SK-N-SH (cell line): Measurements from ENCODE around the gene IL22RA1. TPM values are rescaled to one million over a fixed set of nuclear protein-coding genes. Genes with fewer than 3 reads are reported as not detected.

Experiments
- CTCF ChIA-PET: fragments of 300-600, 350-600 bp; formaldehyde crosslinking; extraction: SDS; loops from one replicate; lab custom pipeline; 2021; lab: Yijun Ruan, JAX
- POLR2A ChIA-PET: fragments of 350-600 bp; sonication (Branson Sonifier 250); formaldehyde crosslinking; extraction: SDS; loops from one replicate; lab custom pipeline; 2020; ENCODE audit warnings: antibody characterized with exemption, inconsistent platforms; lab: Yijun Ruan, JAX
- DNase-seq: peaks from one replicate; pipeline ENCODE4 v3.0.0; 2012
- H2AFZ ChIP-seq: fragments of 200-600 bp; sonication (generic); 2 replicates; pipeline ENCODE4 v1.8.1; 2016; ENCODE audit warnings: antibody characterized with exemption, mild to moderate bottlenecking, low read depth
- H3F3A ChIP-seq: fragments of 200-600 bp; sonication (generic); replicated peaks from 2 replicates; pipeline ENCODE3; 2016; ENCODE audit warnings: antibody characterized with exemption, mild to moderate bottlenecking; ENCODE audit not compliant: insufficient read depth
- H3K27ac ChIP-seq, 2 experiments: fragments of 200-500 bp in 1 of 2; fragments of 200-600 bp in 1 of 2; sonication (Bioruptor generic) in 1 of 2; sonication (generic), shearing (Covaris generic) in 1 of 2; 2 replicates each; pipeline versions ENCODE4 v1.5.1 to v1.6.1; 2014 to 2016; ENCODE audit warnings: low read depth in 2 of 2, inconsistent platforms in 1 of 2, low read length in 1 of 2, mild to moderate bottlenecking in 1 of 2, mixed read lengths in 1 of 2
- H3K27me3 ChIP-seq: fragments of 200-600 bp; sonication (generic), shearing (Covaris generic); 2 replicates; pipeline ENCODE4 v1.6.1; 2016; ENCODE audit warnings: mixed run types; ENCODE audit not compliant: insufficient read depth
- H3K36me3 ChIP-seq, 2 experiments: fragments of 200-500 bp in 1 of 2; fragments of 200-600 bp in 1 of 2; sonication (Bioruptor generic) in 1 of 2; sonication (generic) in 1 of 2; replicated peaks in 1 of 2; 2 replicates each; pipeline versions ENCODE3 to v1.5.1; 2014 to 2016; ENCODE audit warnings: low read length in 1 of 2, mild to moderate bottlenecking in 1 of 2; ENCODE audit not compliant: insufficient read depth in 2 of 2, control insufficient read depth in 1 of 2
- H3K4me1 ChIP-seq, 2 experiments: fragments of 200-500 bp in 1 of 2; fragments of 200-600 bp in 1 of 2; sonication (Bioruptor generic) in 1 of 2; sonication (generic), shearing (Covaris generic) in 1 of 2; 2 replicates each; pipeline versions ENCODE4 v1.5.1 to v1.6.1; 2014 to 2016; ENCODE audit warnings: low read depth in 1 of 2, low read length in 1 of 2, mixed run types in 1 of 2; ENCODE audit not compliant: insufficient read depth in 2 of 2, control insufficient read depth in 1 of 2
- H3K4me2 ChIP-seq: fragments of 200-600 bp; sonication (generic), shearing (Covaris generic); 2 replicates; pipeline ENCODE4 v1.6.1; 2017; ENCODE audit warnings: mixed run types
- H3K4me3 ChIP-seq, 2 experiments: fragments of 200-500 bp in 1 of 2; fragments of 200-600 bp in 1 of 2; sonication (Bioruptor generic) in 1 of 2; sonication (generic), shearing (Covaris generic) in 1 of 2; 2 replicates each; pipeline versions ENCODE4 v1.5.1 to v1.8.1; 2014 to 2016; ENCODE audit warnings: low read depth in 2 of 2, inconsistent platforms in 1 of 2, low read length in 1 of 2, mild to moderate bottlenecking in 1 of 2, mixed read lengths in 1 of 2, moderate library complexity in 1 of 2
- H3K79me2 ChIP-seq: fragments of 200-600 bp; sonication (generic); 2 replicates; pipeline ENCODE4 v1.8.1; 2017; ENCODE audit warnings: mild to moderate bottlenecking; ENCODE audit not compliant: insufficient read depth
- H3K9ac ChIP-seq: fragments of 200-600 bp; sonication (generic); 2 replicates; pipeline ENCODE4 v1.6.1; 2017; ENCODE audit warnings: mixed run types
- H3K9me2 ChIP-seq: fragments of 200-600 bp; sonication (generic); 2 replicates; pipeline ENCODE4 v1.6.1; 2017; ENCODE audit warnings: mixed run types
- H3K9me3 ChIP-seq: fragments of 200-600 bp; sonication (generic); 2 replicates; pipeline ENCODE4 v1.6.1; 2017; ENCODE audit warnings: mixed run types, mild to moderate bottlenecking, moderate library complexity
- H4K20me1 ChIP-seq: fragments of 200-600 bp; sonication (generic); 2 replicates; pipeline ENCODE4 v1.6.1; 2017; ENCODE audit warnings: mild to moderate bottlenecking, mixed run types; ENCODE audit not compliant: insufficient read depth
- ELF1 ChIP-seq: IDR thresholded peaks from 2 replicates; pipeline ENCODE4 v1.4.0; 2012
- FOSL2 ChIP-seq: IDR thresholded peaks from 2 replicates; pipeline ENCODE4 v1.4.0; 2012; ENCODE audit warnings: low read depth, mild to moderate bottlenecking, moderate library complexity, borderline replicate concordance
- FOXM1 ChIP-seq: IDR thresholded peaks from 2 replicates; pipeline ENCODE4 v1.4.0; 2012; ENCODE audit warnings: low read depth, mild to moderate bottlenecking
- JUND ChIP-seq: IDR thresholded peaks from 2 replicates; pipeline ENCODE4 v1.4.0; 2012
- RCOR1 ChIP-seq: fragments of 150-350 bp; IDR thresholded peaks from 2 replicates; pipeline ENCODE4 v1.6.1; 2017; ENCODE audit warnings: antibody characterized with exemption, low read length
- RFX5 ChIP-seq: IDR thresholded peaks from 2 replicates; pipeline ENCODE4 v1.6.1; 2012; ENCODE audit warnings: mild to moderate bottlenecking, improper control_type of control experiment, low read length
- ZBTB33 ChIP-seq: IDR thresholded peaks from 2 replicates; pipeline ENCODE4 v1.4.0; 2012; ENCODE audit warnings: low read depth, borderline replicate concordance
- WGBS: methylation state at CpG from one replicate; pipeline ENCODE4 v1.1.6; 2017; ENCODE audit warnings: low lambda C conversion rate; 5-methylcytosine and 5-hydroxymethylcytosine counted together
- polyA plus RNA-seq, 3 experiments: library from polyadenylated mRNA; depleted of rRNA; stranded (reverse); fragments of >200 nt; gene quantifications; 2 replicates each; pipeline ENCODE4 v1.2.3, GENCODE V29; 2012
- TF ChIP-seq, protein P1 (sequence below): IDR thresholded peaks from 2 replicates; pipeline ENCODE4; 2012

The IL22RA1 gene
- polyA plus RNA-seq, 1 of the 3 experiments (the other 2 are of a cell fraction), result 0.03 TPM

- TF ChIP-seq JUND, result no peak
- no peak for TF ChIP-seq FOXM1
- no peak for TF ChIP-seq ELF1
- TF ChIP-seq ZBTB33, result no peak
These were observed 33.8 kb downstream of the IL22RA1 start (continued) for GRCh38 chr1:24109166-24109483.

DNA sequence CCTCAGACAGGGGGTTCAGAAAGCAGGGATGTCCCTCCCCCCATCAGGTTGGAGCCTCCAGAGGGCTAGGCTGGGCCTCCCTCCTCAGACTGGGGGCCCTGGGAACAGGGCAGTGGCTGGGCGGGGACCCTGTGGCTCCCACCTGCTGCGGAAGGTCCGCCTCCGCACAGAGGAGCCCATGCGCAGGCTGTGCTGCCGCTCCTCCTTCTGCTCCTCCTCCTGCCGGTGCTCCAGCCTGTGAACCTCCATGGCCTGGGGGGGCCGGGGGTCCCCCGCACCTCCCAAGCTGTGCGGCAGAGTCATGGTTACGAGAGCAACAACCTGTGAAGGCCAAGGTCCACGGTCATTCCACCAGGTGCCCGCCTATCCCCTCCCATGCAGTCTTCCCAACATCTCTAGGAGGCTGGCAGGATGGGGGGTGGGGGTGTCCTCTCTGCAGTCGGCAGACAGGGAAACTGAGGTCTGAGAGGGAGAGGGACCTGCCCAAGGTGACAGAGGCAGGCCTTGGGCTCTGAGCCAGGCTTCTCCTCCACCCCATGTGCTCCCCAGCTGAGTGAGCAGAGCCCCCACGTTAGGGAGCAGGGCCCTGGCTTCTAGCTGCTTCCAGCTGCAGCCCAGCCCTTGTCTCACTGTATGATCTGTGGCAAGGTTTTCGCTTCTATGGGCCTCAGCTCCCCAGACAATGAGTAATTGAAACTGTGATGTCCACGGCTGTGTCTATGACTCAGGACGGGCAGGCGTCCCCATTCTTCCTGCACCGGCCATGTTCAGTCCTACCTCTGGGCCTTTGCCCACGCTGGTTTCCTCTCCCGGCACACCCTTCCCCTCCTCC is 34.4 kb downstream of the IL22RA1 start:
- Histone ChIP-seq H4K20me1 (no peaks in the 10 kb centered on the region), H3K9me3 (no peaks in the 10 kb centered on the region), H3F3A (peaks cover 3% of the 10 kb centered on the region), H3K4me3 (no peak overlapping the region), H3K4me2 (peak overlapping the region; percentile 26; the same call in 1 of the 2 replicates), H3K9me2 (no peaks in the 10 kb centered on the region), H3K27ac (peak overlapping the region in 1 of 2 experiments; percentile 52; a peak in 2 of 4 replicates), H3K27me3 (no peaks in the 10 kb centered on the region), H2AFZ (peak overlapping the region; percentile 53; the same call in 1 of the 2 replicates), H3K9ac (no peak overlapping the region), H3K36me3 (no peaks in the 10 kb centered on the region), H3K4me1 (peaks cover 10 to 46% of the 10 kb centered on the region in 2 experiments; a peak in 2 of 4 replicates), H3K79me2 (no peaks in the 10 kb centered on the region)
- no peak for DNase-seq
- CTCF ChIA-PET, result interaction anchor here (0.6 kb wide), 1 partner anchor 80 kb away, joined by 3 read pairs; no protein-coding TSS in a partner anchor
- POLR2A ChIA-PET, result no interaction called here
- TF ChIP-seq, protein P1, sequence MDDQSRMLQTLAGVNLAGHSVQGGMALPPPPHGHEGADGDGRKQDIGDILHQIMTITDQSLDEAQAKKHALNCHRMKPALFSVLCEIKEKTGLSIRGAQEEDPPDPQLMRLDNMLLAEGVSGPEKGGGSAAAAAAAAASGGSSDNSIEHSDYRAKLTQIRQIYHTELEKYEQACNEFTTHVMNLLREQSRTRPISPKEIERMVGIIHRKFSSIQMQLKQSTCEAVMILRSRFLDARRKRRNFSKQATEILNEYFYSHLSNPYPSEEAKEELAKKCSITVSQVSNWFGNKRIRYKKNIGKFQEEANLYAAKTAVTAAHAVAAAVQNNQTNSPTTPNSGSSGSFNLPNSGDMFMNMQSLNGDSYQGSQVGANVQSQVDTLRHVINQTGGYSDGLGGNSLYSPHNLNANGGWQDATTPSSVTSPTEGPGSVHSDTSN, result peak; percentile 42
- TF ChIP-seq RCOR1 (no peak), FOSL2 (peak; percentile 41; the same call in 1 of the 2 replicates), ZBTB33 (no peak), RFX5 (no peak)
- 59% methylated on average over 18 of the region's 22 CpGs for WGBS
